ENCODE results near the gene GPATCH4.
"Not testable (repeated sequence)": the region's sequence is repeated elsewhere in the genome, so short reads cannot be mapped to it uniquely, and the experiment has no call there.

The GPATCH4 gene

GRCh38 chr1:156626079-156626438 is 24.8 kb upstream of the GPATCH4 start:
- no peak for DNase-seq (ENCODE audit: low read depth)

GRCh38 chr1:156625436-156626078 is 24.3 kb upstream of the GPATCH4 start:
- DNase-seq (ENCODE audit: low read depth): no peak

- no peak for DNase-seq (ENCODE audit: low read depth)
These were observed 23.6 kb upstream of the GPATCH4 start for GRCh38 chr1:156624814-156625435.

- DNase-seq (ENCODE audit: low read depth): no peak
These were observed 22.9 kb upstream of the GPATCH4 start for GRCh38 chr1:156623946-156624813.

GRCh38 chr1:156622581-156623297 is 21.5 kb upstream of the GPATCH4 start:
- no peak for DNase-seq (ENCODE audit: low read depth)

GRCh38 chr1:156619582-156619955 is 18.3 kb upstream of the GPATCH4 start:
- DNase-seq (ENCODE audit: low read depth): no peak

- DNase-seq (ENCODE audit: low read depth): no peak
These were observed 17.7 kb upstream of the GPATCH4 start, which contains the start of gene HAPLN2 for GRCh38 chr1:156618853-156619581. HAPLN2 (plus strand) TSS chr1:156619415; CDS start chr1:156623491, 4,076 bp downstream.

GRCh38 chr1:156616463-156616862 is 15.2 kb upstream of the GPATCH4 start:
- no peak for DNase-seq (ENCODE audit: low read depth)

GRCh38 chr1:156615946-156616345 is 14.7 kb upstream of the GPATCH4 start:
- no peak for DNase-seq (ENCODE audit: low read depth)

- DNase-seq (ENCODE audit: low read depth): no peak
These were observed 11.4 kb upstream of the GPATCH4 start for GRCh38 chr1:156612666-156613065.

- DNase-seq (ENCODE audit: low read depth): not testable (repeated sequence)
These were observed 8.8 kb upstream of the GPATCH4 start for GRCh38 chr1:156610072-156610471.

GRCh38 chr1:156608981-156609380 is 7.7 kb upstream of the GPATCH4 start:
- DNase-seq (ENCODE audit: low read depth): no peak

GRCh38 chr1:156608036-156608674 is 6.9 kb upstream of the GPATCH4 start:
- DNase-seq (ENCODE audit: low read depth): peak; percentile 46

GRCh38 chr1:156607344-156607743 is 6.1 kb upstream of the GPATCH4 start:
- not testable (repeated sequence) for DNase-seq (ENCODE audit: low read depth)

GRCh38 chr1:156602557-156602993 is 1.3 kb upstream of the GPATCH4 start:
- DNase-seq (ENCODE audit: low read depth): no peak

GRCh38 chr1:156601892-156602291 is 613 bp upstream of the GPATCH4 start:
- DNase-seq (ENCODE audit: low read depth): no peak

- no peak for DNase-seq (ENCODE audit: low read depth)
These were observed 552 bp downstream of the GPATCH4 start for GRCh38 chr1:156600733-156601121.

GRCh38 chr1:156599811-156600210 is 1.5 kb downstream of the GPATCH4 start:
- DNase-seq (ENCODE audit: low read depth): no peak

GRCh38 chr1:156598731-156599432 is 2.4 kb downstream of the GPATCH4 start:
- DNase-seq (ENCODE audit: low read depth): no peak

GRCh38 chr1:156598125-156598524 is 3.2 kb downstream of the GPATCH4 start:
- DNase-seq (ENCODE audit: low read depth): no peak

All from stromal cell of bone marrow (primary cell).